DMS79 (cell line): ENCODE data around the gene DNAJC1.
"Not testable (repeated sequence)": the region's sequence is repeated elsewhere in the genome, so short reads cannot be mapped to it uniquely, and the experiment has no call there.

ENCODE experiments used
- DNase-seq: peaks from one replicate; lab custom pipeline; 2025; lab: John Stamatoyannopoulos, UW

The DNAJC1 gene

DNA sequence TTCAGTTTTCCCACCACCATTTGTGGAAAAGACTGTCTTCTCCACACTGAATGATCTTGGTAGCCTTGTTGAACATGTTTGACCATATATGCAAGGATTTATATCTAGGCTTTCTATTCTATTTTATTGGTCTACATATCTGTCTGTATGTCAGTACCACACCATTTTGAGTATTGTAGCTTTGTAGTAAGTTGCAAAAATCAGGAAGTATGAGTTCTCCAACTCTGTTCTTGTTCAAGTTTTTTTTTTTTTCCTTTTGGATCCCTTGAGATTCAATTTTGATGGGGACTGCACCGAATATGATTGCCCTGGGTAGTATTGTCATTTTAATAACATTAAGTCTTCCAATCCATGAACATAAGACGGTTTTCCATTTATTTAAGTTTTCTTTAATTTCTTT is 176.8 kb downstream of the DNAJC1 start:
- DNase-seq, result no peak

DNA sequence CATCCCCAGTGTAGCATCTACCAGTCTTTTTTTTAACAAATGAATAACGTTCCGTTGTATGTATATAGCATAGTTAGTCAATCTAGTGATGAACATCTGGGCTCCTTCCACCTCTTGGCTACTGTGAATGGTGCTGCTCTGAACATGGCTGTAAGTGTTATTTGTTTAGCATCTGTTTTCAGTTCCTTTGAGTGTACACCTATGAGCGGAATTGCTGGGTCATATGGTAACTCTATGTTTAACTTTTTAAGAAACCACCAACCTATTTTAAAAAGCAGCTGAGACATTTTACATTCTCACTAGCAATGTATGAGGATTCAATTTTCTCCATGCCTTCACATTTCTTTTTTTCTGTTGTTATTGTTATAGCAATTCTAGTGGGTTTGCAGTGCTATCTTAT is 178.2 kb downstream of the DNAJC1 start:
- no peak for DNase-seq

DNA sequence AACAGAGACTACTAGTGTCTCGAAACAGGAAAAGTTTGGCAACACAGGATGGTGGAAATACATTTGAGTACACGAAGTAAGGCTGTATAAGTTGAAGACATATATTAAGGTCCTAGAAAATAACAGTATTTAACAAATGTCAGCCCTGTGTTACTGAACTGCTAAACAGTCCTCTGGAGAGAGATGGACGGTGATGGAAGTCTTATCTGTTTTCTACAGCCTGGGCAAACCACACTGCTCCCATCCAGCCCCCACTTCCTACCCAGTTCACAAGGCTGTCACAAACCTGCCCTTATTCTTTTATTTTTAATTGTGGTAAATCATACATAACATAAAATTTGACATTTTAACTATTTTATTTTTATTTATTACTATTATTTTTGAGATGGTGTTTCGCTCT is 179.1 kb downstream of the DNAJC1 start:
- no peak for DNase-seq

DNA sequence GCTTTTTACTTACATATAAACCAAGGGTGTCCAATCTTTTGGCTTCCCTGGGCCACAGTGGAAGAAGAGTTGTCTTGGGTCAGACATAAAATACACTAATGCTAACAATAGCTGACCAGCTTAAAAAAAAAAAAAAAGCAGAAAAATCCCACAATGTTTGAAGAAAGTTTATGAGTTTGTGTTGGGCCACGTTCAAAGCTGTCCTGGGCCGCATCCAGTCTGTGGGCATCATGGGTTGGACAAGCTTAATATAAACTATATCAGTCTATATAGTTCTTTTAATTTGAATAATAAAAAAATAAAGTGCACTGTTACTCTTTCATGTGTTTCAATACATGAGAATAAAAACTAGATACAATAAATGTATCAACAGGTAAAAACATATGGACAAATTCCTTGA is 179.9 kb downstream of the DNAJC1 start:
- no peak for DNase-seq

DNA sequence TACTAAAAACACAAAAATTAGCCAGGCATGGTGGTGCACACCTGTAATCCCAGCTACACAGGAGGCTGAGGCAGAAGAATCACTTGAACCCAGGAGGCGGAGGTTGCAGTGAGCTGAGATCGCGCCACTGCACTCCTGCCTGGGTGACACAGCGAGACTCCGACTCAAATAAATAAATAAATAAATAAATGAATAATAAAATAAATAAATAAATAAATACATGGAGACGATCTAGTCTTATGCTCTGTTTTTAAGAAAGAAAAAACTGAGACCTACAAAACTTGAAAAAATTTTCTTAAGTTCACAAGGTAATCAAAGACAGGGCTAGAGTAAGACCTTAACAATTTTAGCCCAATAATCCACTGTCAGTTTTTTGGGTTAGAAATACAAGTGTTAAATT is 181.3 kb downstream of the DNAJC1 start:
- DNase-seq, result not testable (repeated sequence)

DNA sequence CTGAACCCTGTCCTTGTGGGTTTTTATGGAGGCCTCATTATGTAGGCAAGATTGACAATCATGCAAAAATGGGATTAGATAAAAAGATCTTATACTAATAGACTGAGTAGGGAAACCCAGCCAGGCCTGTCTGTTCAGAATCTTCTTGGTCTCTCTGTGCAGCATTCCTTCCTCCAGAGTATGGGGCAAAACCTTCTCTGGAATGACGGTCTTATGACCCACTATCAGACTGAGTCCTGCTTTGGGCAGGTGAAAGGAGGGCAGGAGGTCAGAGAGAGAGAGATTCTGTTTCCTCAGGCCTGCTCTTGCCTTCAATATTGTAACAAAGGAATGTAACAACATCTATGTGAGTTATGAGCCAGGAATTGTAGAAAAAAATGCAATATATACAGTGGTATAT is 182.6 kb downstream of the DNAJC1 start:
- DNase-seq, result no peak

DNA sequence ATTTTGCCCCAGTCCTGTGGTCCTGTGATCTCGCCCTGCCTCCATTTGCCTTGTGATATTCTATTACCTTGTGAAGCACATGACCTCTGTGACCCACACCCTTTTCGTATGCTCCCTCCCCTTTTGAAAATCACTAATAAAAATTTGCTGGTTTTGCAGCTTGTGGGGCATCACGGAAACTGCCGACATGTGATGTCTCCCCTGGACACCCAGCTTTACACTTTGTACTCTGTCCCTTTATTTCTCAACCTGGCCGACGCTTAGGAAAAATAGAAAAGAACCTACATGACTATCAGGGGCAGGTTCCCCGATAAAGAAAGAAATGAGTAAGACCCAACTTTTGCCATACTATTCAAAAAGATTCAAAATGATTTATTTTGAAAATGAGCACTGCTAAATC is 185.1 kb downstream of the DNAJC1 start:
- DNase-seq, result not testable (repeated sequence)

DNA sequence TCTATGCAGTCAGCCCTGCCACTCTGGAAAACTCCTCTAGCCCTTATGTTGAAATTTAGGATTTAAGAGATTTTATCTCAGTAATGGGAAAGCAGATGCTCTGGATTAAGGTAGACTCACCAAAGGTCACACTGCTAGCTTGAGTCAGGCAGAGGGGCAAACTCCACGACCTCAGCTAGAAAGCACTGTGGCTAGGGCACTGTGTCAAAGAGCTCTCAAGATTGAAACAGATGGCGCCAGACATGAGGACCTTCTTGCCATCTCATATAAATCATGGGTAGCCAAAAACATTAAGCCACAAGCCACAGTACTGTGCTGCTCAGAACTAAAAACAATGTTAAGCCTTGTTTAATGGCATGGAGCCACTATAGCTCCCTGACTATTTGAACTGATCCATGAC is 188.7 kb downstream of the DNAJC1 start:
- DNase-seq, result no peak

DNA sequence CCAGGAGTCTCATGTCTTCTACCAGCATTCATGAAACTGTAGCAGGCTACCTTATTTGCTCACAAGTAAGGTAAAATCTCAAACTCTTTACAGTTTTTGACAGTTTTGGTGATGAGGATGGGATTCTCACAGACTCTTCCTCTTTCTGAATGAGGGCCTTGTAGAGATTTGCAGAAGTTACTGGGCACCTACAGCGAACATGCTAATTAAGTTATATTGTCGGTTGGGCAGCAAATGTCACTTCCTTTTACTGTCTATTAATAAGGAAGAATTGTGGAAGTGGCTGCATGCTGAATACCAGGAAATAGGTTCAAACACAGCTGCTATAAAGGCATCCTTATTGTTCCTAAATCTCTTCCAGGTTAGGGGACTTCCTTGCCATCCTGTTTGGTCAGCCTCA is 189.6 kb downstream of the DNAJC1 start:
- DNase-seq, result no peak

DNA sequence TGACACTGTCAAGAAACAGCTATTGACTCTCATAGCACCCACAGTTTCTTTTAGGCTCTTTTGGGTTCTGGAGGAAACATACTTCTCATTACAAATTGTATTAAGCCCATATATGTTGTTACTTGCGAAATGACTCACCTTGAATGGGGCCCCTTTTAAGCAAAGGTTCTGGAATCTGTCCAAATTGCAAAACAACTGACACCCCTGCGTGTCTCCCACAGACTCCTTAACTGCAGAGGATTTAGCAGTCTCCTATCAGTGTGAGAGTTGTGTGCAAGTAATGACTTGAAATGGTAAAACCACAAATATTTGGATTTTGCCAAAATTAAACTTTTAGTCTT is 192.3 kb downstream of the DNAJC1 start:
- DNase-seq, result no peak

DNA sequence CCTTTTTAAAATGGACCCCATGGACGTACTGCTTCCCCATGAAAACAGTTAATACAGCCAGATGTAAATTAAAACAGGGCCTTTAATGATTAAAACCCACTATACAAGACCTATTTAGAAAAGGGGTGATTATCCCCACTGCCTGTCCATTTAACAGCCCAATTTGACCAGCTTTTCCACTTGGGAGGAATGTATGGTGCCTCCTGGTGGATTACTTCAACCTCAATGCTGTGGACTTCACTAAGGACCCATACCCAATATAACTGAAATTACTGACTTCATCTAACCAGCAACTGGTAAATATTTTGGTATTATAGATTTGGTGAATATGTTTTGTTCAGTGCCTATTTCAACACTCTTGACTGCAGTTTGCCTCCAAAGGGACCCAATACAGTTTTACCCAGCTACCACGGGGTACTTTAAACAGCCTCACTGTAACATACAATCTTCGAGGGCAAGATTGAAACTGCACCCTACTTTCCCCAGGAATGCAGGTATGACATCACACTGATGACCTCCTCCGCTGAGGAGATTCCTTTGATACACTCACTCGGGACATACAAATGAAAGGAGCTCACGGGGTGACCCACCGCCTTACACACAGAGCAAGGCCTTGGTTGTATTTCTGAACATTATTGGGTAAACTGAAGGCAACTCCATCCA is 192.8 kb downstream of the DNAJC1 start:
- no peak for DNase-seq

DNA sequence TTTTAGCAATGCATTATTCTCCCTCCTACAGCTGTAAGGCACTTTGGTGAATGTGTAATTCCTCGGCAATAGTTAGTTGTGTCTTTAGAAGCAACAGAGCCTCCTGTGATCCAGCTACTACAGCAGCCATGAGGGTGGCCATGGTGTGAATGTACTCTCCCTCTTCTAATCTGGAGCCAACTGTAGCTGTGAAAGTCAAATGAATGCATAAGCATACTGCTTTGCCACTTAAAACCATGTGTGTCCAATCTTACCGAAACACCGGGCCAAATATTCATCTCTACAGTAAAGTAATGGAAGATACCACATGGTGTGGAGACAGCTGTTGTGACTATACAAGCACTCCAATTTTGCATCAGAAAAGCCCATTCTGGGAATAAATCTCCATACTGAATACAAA is 195.0 kb downstream of the DNAJC1 start:
- no peak for DNase-seq

DNA sequence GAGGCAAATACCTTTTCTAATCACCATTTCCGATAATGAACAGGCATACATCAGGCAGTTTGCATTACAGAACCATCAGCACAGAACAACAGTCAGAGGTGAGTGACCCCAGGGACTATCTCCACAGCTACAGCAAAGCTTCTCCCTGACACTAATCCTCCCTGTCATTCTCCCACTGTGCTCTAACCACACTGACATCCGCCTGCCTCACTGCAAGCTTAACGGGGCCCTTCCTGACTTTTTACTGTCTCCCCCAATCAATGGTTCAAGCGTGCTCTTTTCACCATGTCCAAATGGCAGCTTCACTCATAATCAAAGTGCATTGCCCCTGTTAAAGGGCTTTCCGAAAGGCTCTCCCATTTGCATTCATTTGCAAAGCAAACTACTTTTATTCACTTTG is 196.3 kb downstream of the DNAJC1 start:
- no peak for DNase-seq

DNA sequence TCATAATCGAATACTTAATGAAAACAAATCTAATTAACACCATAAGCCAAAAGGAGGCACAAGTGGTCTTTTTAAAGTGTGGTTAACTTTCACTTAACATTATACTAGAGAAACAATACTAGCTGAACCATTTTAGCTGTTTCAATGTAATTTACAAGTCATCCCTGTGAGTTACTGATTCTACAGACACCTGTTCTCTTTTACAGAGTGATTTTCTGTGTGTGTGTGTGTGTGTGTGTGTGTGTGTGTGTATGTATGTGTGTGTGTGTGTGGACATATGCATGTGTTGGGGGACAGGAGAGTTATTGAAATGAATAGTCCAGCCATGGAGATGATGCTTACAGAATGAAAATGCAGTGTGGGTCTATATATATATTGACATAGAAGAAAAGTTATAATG is 200.2 kb downstream of the DNAJC1 start:
- DNase-seq, result no peak

DNA sequence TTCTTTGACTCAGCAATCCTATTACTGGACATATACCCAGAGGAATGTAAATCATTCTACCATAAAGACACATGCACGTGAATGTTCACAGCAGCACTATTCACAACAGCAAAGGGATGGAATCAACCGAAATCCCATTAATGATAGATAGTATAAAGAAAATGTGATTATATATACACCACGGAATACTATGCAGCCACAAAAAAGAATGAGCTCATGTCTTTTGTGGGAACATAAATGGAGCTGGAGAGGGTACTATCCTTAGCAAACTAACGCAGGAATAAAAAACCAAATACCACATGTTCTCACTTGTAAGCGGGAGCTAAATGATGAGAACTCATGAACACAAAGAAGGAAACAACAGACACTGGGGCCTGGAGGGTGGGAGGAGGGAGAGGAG is 201.9 kb downstream of the DNAJC1 start:
- DNase-seq, result no peak

DNA sequence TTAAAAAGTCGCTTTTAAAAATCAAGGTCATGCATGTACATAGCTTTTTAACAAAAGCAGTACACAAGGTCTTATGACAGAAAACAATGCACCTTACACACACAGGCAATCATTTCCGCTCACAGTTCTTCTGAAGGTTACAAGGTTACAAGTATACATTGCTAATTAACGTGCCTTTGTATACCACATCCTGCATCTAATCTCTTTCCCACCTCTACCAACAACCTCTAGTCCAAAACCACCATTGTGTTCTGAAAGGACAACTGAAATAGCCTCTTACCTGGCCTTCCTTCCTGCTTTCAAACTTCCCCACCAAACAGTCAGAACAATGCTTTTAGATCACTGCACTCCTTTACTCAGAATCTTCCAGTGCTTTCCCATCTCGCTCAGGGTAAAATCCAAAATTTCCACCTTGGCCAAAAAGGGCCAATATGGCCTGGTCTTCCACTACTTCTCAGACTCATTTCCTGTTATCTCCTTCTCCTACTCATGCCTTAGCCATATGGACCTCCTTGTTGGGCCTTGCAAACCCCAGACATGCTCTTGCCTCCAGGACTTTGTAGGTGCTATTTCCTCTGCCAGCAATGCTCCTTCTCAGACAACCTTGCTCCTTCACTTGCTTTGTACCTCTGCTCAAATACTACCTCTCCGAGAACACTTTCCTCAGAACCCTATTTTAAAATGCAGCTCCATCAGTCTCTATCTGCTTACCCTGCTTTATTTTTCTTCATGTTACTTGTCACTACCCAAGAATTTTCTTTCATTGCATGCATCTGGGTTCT is 205.4 kb downstream of the DNAJC1 start:
- DNase-seq, result no peak

DNA sequence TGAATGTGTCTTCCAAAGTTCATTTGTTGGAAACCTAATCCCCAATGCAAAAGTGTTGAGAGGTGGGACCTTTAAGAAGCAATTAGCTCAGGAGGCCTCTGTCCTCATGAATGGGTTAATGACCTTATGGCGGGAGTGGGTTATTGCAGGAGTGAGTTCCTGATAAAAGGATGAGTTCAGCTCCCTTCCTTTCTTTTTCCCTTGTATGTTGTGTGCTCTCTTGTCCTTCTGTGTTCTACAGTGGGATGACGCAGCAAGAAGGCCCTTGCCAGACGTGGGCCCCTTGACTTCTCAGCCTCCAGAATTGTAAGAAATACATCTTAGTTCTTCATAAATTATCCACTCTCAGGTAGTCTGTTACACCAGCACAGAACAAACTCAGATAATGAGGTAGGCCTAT is 206.0 kb downstream of the DNAJC1 start:
- no peak for DNase-seq

DNA sequence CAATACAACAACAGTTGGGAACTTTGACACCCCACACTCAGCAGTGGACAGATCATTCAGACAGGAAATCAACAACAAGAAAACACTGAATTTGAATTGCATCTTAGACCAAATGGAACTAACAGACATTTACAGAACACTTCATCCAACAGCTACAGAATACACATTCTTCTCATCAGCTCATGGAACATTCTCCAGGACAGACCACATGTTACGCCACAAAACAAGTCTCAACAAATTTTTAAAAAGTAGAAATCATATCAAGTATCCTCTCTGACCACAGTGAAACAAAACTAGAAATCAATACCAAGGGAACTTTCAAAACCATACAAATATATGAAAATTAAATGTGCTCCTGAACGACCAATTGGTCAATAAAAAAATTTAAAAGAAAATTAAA is 212.3 kb downstream of the DNAJC1 start:
- no peak for DNase-seq

DNA sequence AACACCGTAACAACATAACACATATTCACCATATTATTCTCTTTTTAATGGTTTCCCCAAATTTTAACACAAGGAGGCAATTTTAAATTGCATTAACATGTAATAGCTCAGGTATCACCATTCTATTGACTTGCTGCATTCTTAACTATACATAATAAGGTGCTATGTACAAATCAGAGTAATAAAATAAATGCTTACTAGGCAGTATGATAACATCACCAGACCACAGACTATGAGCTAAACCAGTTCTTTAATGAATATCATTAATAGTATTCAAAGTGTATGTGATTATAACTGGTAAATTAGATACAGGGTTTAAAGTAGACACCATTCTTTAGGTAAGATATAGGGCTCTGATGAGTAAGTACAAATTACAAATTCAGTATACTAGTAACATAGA is 226.6 kb downstream of the DNAJC1 start:
- no peak for DNase-seq

DNA sequence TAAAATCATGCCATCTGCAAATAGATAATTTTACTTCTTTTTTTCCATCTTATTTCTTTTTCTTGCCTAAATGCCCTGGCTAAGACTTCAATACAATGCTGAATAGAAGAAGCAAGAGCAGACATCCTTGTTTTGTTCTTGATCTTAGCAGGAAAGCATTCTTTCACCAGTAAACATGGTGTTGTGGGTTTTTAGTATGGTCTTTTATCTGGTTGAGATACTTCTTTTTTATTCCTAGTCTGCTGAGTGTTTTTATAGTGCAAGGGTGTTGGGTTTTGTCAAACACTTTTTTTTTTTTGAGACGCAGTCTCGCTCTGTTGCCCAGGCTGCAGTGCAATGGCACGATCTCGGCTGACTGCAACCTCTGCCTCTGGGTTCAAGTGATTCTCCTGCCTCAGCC is 232.3 kb downstream of the DNAJC1 start:
- no peak for DNase-seq

DNA sequence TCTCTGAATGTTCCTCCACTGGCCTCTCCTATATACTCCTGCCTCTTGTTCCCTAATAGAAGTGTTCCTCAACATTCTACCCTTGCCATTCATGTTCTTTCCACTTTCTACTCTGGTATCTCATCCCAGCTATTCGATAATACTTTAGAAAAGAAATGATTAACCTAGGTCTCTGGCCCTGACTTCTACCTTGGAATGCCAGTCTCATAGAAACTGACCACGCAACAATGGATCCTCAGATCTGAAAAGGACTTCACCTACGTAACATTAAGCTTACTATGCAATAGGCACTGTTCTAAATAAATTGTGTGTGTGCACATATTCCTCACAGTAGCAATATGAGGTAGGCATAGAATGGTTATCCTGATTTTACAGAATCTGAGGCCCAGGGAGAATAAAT is 234.5 kb downstream of the DNAJC1 start:
- DNase-seq, result no peak

DNA sequence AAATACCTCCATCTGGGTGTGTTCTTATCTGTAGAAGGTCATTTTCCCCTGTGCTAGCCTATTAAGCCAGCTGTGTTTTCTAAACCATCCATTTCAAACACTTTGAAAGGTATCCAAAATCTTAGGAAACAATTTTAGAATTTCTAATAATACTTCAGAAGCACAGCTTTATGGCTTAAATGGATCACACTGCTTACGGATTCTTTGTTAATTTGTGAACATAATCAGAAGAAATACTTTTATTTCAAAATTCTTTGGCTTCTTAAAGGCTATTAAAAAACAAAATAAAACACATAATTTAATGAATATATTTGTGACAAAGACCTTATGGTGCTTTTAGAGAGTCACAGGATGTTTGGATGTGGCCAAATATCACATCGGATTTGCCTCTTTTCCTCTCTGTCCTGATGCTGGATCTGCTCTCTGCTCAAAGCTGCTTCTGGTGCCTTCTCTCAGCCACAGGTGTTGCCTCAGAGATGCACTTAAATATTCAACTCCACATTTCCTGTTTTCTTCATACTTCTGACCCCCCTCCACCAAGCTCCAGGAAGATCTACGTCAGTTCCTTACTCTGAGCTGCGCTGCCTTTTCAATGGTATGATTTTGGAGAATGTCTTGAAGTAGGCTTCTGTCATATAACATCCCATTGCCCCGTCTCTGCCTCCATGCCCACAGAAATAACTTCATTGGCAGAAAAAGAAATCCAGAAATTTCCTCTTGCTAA is 238.9 kb downstream of the DNAJC1 start:
- no peak for DNase-seq

DNA sequence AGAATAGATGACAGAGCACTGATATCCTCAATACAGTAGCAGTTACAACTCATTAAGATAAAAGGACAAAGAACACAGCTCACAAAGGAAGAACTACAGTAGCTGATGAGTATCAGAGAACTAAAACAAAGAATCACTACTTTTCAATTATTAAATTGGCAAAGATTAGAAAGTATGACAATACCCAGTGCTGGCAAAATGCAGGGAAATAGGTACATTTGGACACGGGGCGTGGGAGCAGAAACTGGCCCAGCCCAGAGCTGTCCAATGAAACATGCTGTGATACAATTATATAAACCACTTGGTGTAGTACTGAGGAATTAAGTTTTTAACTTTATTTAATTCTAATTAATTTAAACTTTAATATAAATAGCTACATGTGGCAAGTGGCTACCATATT is 243.2 kb downstream of the DNAJC1 start:
- no peak for DNase-seq
